ENCODE results near the gene BTN1A1. TPM values are rescaled to one million over a fixed set of nuclear protein-coding genes. Genes with fewer than 3 reads are reported as not detected.

The BTN1A1 gene
- total RNA-seq, 1 donor from 2014 or later: not detected

- Mint-ChIP-seq H3K4me1 (ENCODE audit: low read depth) (peaks cover 36% of the 10 kb centered on the region), H3K9me3 (peaks cover 10% of the 10 kb centered on the region), H3K4me3 (no peak overlapping the region), H3K27ac (no peak overlapping the region), H3K36me3 (ENCODE audit: low read depth) (peaks cover 63% of the 10 kb centered on the region), H3K27me3 (ENCODE audit: insufficient read depth) (peaks cover 1% of the 10 kb centered on the region)
- intact Hi-C loops (cut with micrococcal nuclease): no loop called here
- no peak for DNase-seq (ENCODE audit: low spot score)
Observed at GRCh38 chr6:26468829-26469228, 31.3 kb upstream of the BTN1A1 start.

GRCh38 chr6:26470643-26471042 lies 29.5 kb upstream of the BTN1A1 start:
- H3K9me3 Mint-ChIP-seq: peaks cover 10% of the 10 kb centered on the region
- DNase-seq (ENCODE audit: low spot score): no peak
- peaks cover 38% of the 10 kb centered on the region for H3K4me1 Mint-ChIP-seq (ENCODE audit: low read depth)
- no peak overlapping the region for H3K4me3 Mint-ChIP-seq
- intact Hi-C loops (cut with micrococcal nuclease): loop anchor here (5.0 kb wide), 1 partner anchor 198 kb away; a partner anchor contains a TSS
- H3K36me3 Mint-ChIP-seq (ENCODE audit: low read depth): peaks cover 48% of the 10 kb centered on the region
- no peak overlapping the region for H3K27ac Mint-ChIP-seq
- H3K27me3 Mint-ChIP-seq (ENCODE audit: insufficient read depth): no peaks in the 10 kb centered on the region

- Mint-ChIP-seq H3K9me3 (peaks cover 10% of the 10 kb centered on the region), H3K27me3 (ENCODE audit: insufficient read depth) (no peaks in the 10 kb centered on the region), H3K27ac (peak overlapping the region; percentile 11), H3K36me3 (ENCODE audit: low read depth) (peaks cover 38% of the 10 kb centered on the region), H3K4me3 (no peak overlapping the region), H3K4me1 (ENCODE audit: low read depth) (peaks cover 41% of the 10 kb centered on the region)
- no peak for DNase-seq (ENCODE audit: low spot score)
- intact Hi-C loops (cut with micrococcal nuclease): loop anchor here (5.0 kb wide), 1 partner anchor 200 kb away; a partner anchor contains a TSS
Observed at GRCh38 chr6:26471970-26472369, 28.1 kb upstream of the BTN1A1 start.

- intact Hi-C loops (cut with micrococcal nuclease): loop anchor here (1.0 to 5.0 kb wide), 6 partner anchors 15 to 200 kb away; partner anchors contain the start of genes BTN2A1, BTN3A1 and BTN3A2
- H3K4me1 Mint-ChIP-seq (ENCODE audit: low read depth): peaks cover 46% of the 10 kb centered on the region
- no peaks in the 10 kb centered on the region for H3K27me3 Mint-ChIP-seq (ENCODE audit: insufficient read depth)
- peaks cover 10% of the 10 kb centered on the region for H3K9me3 Mint-ChIP-seq
- no peak for DNase-seq (ENCODE audit: low spot score)
- H3K4me3 Mint-ChIP-seq: peak overlapping the region; percentile 99
- H3K27ac Mint-ChIP-seq: peak overlapping the region; percentile 100
- H3K36me3 Mint-ChIP-seq (ENCODE audit: low read depth): peaks cover 33% of the 10 kb centered on the region
Observed at GRCh38 chr6:26472549-26473290, 27.4 kb upstream of the BTN1A1 start.

- Mint-ChIP-seq H3K4me1 (ENCODE audit: low read depth) (peaks cover 46% of the 10 kb centered on the region), H3K36me3 (ENCODE audit: low read depth) (peaks cover 29% of the 10 kb centered on the region), H3K27me3 (ENCODE audit: insufficient read depth) (no peaks in the 10 kb centered on the region), H3K9me3 (peaks cover 10% of the 10 kb centered on the region), H3K4me3 (peak overlapping the region; percentile 99), H3K27ac (peak overlapping the region; percentile 100)
- DNase-seq (ENCODE audit: low spot score): no peak
- intact Hi-C loops (cut with micrococcal nuclease): loop anchor here (1.0 to 5.0 kb wide), 6 partner anchors 16 to 201 kb away; partner anchors contain the start of genes BTN2A1, BTN3A1 and BTN3A2
Observed at GRCh38 chr6:26473429-26473757, 26.7 kb upstream of the BTN1A1 start.

- H3K4me3 Mint-ChIP-seq: peak overlapping the region; percentile 99
- H3K36me3 Mint-ChIP-seq (ENCODE audit: low read depth): peaks cover 24% of the 10 kb centered on the region
- H3K27me3 Mint-ChIP-seq (ENCODE audit: insufficient read depth): no peaks in the 10 kb centered on the region
- H3K4me1 Mint-ChIP-seq (ENCODE audit: low read depth): peaks cover 46% of the 10 kb centered on the region
- H3K27ac Mint-ChIP-seq: peak overlapping the region; percentile 100
- H3K9me3 Mint-ChIP-seq: peaks cover 10% of the 10 kb centered on the region
- intact Hi-C loops (cut with micrococcal nuclease): loop anchor here (1.0 to 5.0 kb wide), 13 partner anchors 17 to 202 kb away; partner anchors contain the start of genes ABT1, BTN2A1, BTN2A2 and BTN3A1
- DNase-seq (ENCODE audit: low spot score): peak; percentile 78
Observed at GRCh38 chr6:26473758-26474438, 26.2 kb upstream of the BTN1A1 start.

- peaks cover 10% of the 10 kb centered on the region for H3K9me3 Mint-ChIP-seq
- no peak for DNase-seq (ENCODE audit: low spot score)
- H3K4me1 Mint-ChIP-seq (ENCODE audit: low read depth): peaks cover 46% of the 10 kb centered on the region
- H3K27me3 Mint-ChIP-seq (ENCODE audit: insufficient read depth): no peaks in the 10 kb centered on the region
- intact Hi-C loops (cut with micrococcal nuclease): loop anchor here (1.0 to 5.0 kb wide), 8 partner anchors 19 to 202 kb away; partner anchors contain the start of genes ABT1, BTN2A2 and BTN3A3
- H3K27ac Mint-ChIP-seq: peak overlapping the region; percentile 100
- peak overlapping the region; percentile 99 for H3K4me3 Mint-ChIP-seq
- H3K36me3 Mint-ChIP-seq (ENCODE audit: low read depth): peaks cover 21% of the 10 kb centered on the region
Observed at GRCh38 chr6:26474439-26474881, 25.6 kb upstream of the BTN1A1 start.

- H3K27me3 Mint-ChIP-seq (ENCODE audit: insufficient read depth): peaks cover 3% of the 10 kb centered on the region
- no peak overlapping the region for H3K4me3 Mint-ChIP-seq
- H3K27ac Mint-ChIP-seq: peak overlapping the region; percentile 20
- peaks cover 47% of the 10 kb centered on the region for H3K4me1 Mint-ChIP-seq (ENCODE audit: low read depth)
- DNase-seq (ENCODE audit: low spot score): no peak
- peaks cover 10% of the 10 kb centered on the region for H3K9me3 Mint-ChIP-seq
- intact Hi-C loops (cut with micrococcal nuclease): no loop called here
- peaks cover 19% of the 10 kb centered on the region for H3K36me3 Mint-ChIP-seq (ENCODE audit: low read depth)
Observed at GRCh38 chr6:26475823-26476729, 24.0 kb upstream of the BTN1A1 start.

GRCh38 chr6:26476896-26477295 lies 23.2 kb upstream of the BTN1A1 start:
- DNase-seq (ENCODE audit: low spot score): no peak
- H3K27ac Mint-ChIP-seq: peak overlapping the region; percentile 20
- H3K9me3 Mint-ChIP-seq: peaks cover 3% of the 10 kb centered on the region
- H3K36me3 Mint-ChIP-seq (ENCODE audit: low read depth): peaks cover 13% of the 10 kb centered on the region
- no peak overlapping the region for H3K4me3 Mint-ChIP-seq
- H3K4me1 Mint-ChIP-seq (ENCODE audit: low read depth): peaks cover 43% of the 10 kb centered on the region
- peaks cover 4% of the 10 kb centered on the region for H3K27me3 Mint-ChIP-seq (ENCODE audit: insufficient read depth)
- intact Hi-C loops (cut with micrococcal nuclease): no loop called here

GRCh38 chr6:26477426-26477825 lies 22.7 kb upstream of the BTN1A1 start:
- Mint-ChIP-seq H3K4me1 (ENCODE audit: low read depth) (peaks cover 43% of the 10 kb centered on the region), H3K27ac (no peak overlapping the region), H3K36me3 (ENCODE audit: low read depth) (peaks cover 13% of the 10 kb centered on the region), H3K4me3 (no peak overlapping the region), H3K27me3 (ENCODE audit: insufficient read depth) (peaks cover 4% of the 10 kb centered on the region), H3K9me3 (peaks cover 3% of the 10 kb centered on the region)
- intact Hi-C loops (cut with micrococcal nuclease): no loop called here
- no peak for DNase-seq (ENCODE audit: low spot score)

GRCh38 chr6:26478100-26478984 lies 21.8 kb upstream of the BTN1A1 start:
- Mint-ChIP-seq H3K4me3 (no peak overlapping the region), H3K9me3 (no peaks in the 10 kb centered on the region), H3K4me1 (ENCODE audit: low read depth) (peaks cover 34% of the 10 kb centered on the region), H3K36me3 (ENCODE audit: low read depth) (peaks cover 9% of the 10 kb centered on the region), H3K27me3 (ENCODE audit: insufficient read depth) (peaks cover 4% of the 10 kb centered on the region), H3K27ac (no peak overlapping the region)
- DNase-seq (ENCODE audit: low spot score): no peak
- intact Hi-C loops (cut with micrococcal nuclease): no loop called here

GRCh38 chr6:26478985-26479278 lies 21.2 kb upstream of the BTN1A1 start:
- H3K36me3 Mint-ChIP-seq (ENCODE audit: low read depth): peaks cover 8% of the 10 kb centered on the region
- H3K9me3 Mint-ChIP-seq: no peaks in the 10 kb centered on the region
- intact Hi-C loops (cut with micrococcal nuclease): no loop called here
- DNase-seq (ENCODE audit: low spot score): no peak
- peaks cover 4% of the 10 kb centered on the region for H3K27me3 Mint-ChIP-seq (ENCODE audit: insufficient read depth)
- H3K4me1 Mint-ChIP-seq (ENCODE audit: low read depth): peaks cover 29% of the 10 kb centered on the region
- H3K27ac Mint-ChIP-seq: no peak overlapping the region
- H3K4me3 Mint-ChIP-seq: no peak overlapping the region
